Globus pallidus (tissue), 1 donor: ENCODE results near the gene TMEM165.
"Not testable (repeated sequence)": the region's sequence is repeated elsewhere in the genome, so short reads cannot be mapped to it uniquely, and the experiment has no call there.

Experiments used
- DNase-seq: peaks from one replicate; pipeline ENCODE4 v3.0.0-alpha.2; 2015; ENCODE audit warnings: low spot score

The TMEM165 gene

GRCh38 chr4:55395529-55396307, at the start of gene TMEM165:
Gene TMEM165, plus strand, starts transcription at chr4:55395957. Its CDS starts 233 bp downstream, at chr4:55396190.
- DNase-seq = peak; percentile 85

- DNase-seq = peak; percentile 86
These were observed 49.5 kb upstream of the TMEM165 start, which contains the start of gene SRD5A3 for GRCh38 chr4:55345980-55346850. Gene SRD5A3, plus strand, starts transcription at chr4:55346242. Its CDS starts 95 bp downstream, at chr4:55346337.

- DNase-seq = no peak
These were observed 48.9 kb upstream of the TMEM165 start for GRCh38 chr4:55346851-55347255.

- no peak for DNase-seq
These were observed 48.0 kb upstream of the TMEM165 start for GRCh38 chr4:55347610-55348228.

GRCh38 chr4:55348466-55348865, 47.3 kb upstream of the TMEM165 start:
- no peak for DNase-seq

GRCh38 chr4:55350870-55351269, 44.9 kb upstream of the TMEM165 start:
- DNase-seq = not testable (repeated sequence)

GRCh38 chr4:55351824-55352223, 43.9 kb upstream of the TMEM165 start:
- no peak for DNase-seq

GRCh38 chr4:55352726-55353125, 43.0 kb upstream of the TMEM165 start:
- no peak for DNase-seq

- DNase-seq = not testable (repeated sequence)
These were observed 42.5 kb upstream of the TMEM165 start for GRCh38 chr4:55353228-55353747.

- no peak for DNase-seq
These were observed 41.1 kb upstream of the TMEM165 start for GRCh38 chr4:55354648-55355047.

- DNase-seq = no peak
These were observed 40.2 kb upstream of the TMEM165 start for GRCh38 chr4:55355555-55355954.

- DNase-seq = no peak
These were observed 38.7 kb upstream of the TMEM165 start for GRCh38 chr4:55356991-55357461.

GRCh38 chr4:55358246-55358645, 37.5 kb upstream of the TMEM165 start:
- no peak for DNase-seq

GRCh38 chr4:55358668-55359067, 37.1 kb upstream of the TMEM165 start:
- DNase-seq = no peak

GRCh38 chr4:55359397-55359916, 36.3 kb upstream of the TMEM165 start:
- DNase-seq = no peak

GRCh38 chr4:55362938-55363337, 32.8 kb upstream of the TMEM165 start:
- DNase-seq = not testable (repeated sequence)

GRCh38 chr4:55363691-55364351, 31.9 kb upstream of the TMEM165 start:
- peak; percentile 92 for DNase-seq

- peak; percentile 97 for DNase-seq
These were observed 30.9 kb upstream of the TMEM165 start for GRCh38 chr4:55364691-55365344.

GRCh38 chr4:55365345-55365728, 30.4 kb upstream of the TMEM165 start:
- no peak for DNase-seq

GRCh38 chr4:55366621-55367020, 29.1 kb upstream of the TMEM165 start:
- no peak for DNase-seq
